ENCODE data around the gene ZNF423.

ZNF423 gene

DNA sequence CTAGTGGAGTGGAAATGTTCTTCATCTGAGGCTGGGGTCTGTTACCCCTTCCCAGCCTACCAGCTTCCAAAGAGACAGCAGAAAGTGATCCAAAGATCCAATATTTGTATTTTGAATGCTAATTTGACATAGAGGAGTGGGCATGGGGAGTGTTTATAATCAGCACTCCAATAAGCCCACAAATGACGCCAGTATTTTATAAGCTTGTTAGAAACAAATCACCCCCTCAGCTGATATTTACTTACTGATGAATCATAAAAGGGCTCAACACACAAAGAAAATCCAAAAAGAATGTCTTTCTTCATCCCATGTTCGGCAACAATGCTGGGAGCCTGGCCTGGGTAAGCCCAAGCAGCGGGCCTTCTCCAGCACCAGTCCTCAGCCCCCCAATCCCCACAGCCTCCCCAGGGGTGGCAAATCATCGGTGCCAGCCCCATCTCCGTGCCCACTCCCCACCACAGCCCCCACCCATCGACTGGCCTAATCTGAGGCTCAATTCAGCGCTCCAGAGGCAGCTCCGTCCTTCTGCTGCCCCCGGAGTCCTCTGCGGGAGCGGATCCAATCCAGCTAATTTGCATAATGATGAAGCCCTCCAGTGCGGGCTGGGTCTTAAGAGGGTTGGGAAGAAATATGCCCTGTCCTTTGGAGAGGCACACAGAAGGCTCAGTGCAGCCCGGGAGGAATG lies 312.8 kb downstream of the ZNF423 start:
- no peak for DNase-seq

DNA sequence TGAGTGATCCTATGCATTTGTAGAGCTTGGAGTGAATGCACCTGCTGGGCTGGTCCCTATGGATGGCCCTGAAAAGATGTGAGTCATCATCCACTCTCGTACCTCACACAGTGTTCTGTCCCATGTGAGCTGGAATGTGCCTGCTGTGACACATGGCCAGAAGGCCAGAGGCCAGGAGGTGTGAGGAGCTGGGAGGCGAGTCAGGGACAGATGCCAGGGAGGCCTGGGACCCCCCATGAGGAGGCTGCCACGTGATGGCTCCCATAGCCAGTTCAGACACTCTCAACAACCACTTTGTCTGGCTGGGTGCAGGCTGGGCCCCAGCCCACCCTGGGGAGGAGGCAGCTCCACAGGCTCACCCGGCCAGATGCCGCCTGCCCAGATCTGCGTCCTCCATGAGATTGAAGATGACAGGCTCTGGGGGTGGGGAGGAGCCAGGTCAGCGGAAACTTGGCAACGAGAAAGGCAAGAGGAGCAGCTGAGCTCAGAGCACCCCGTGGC lies 313.5 kb downstream of the ZNF423 start:
- no peak for DNase-seq

- DNase-seq = no peak
Measured at GRCh38 chr16:49540836-49541235, 315.1 kb downstream of the ZNF423 start.

DNA sequence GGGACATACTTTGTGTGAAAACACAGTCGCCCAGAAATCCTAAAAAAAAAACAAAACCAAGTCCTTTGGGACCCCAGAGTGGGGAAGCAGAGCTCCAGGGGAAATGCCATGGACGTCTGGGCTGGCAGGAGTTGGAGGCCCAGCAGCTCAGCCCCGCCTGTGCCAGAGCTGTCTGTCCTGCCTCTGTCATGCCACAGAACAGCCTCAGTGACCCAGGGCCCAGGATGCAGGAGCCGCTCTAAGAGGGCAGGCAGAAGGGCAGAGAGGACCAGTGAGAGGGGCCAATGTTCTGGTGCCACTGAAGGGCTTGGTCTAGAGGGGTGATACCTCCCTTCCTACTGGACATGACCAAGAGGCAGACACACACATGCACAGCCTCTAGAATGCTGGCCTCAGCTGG lies 316.2 kb downstream of the ZNF423 start:
- no peak for DNase-seq

DNA sequence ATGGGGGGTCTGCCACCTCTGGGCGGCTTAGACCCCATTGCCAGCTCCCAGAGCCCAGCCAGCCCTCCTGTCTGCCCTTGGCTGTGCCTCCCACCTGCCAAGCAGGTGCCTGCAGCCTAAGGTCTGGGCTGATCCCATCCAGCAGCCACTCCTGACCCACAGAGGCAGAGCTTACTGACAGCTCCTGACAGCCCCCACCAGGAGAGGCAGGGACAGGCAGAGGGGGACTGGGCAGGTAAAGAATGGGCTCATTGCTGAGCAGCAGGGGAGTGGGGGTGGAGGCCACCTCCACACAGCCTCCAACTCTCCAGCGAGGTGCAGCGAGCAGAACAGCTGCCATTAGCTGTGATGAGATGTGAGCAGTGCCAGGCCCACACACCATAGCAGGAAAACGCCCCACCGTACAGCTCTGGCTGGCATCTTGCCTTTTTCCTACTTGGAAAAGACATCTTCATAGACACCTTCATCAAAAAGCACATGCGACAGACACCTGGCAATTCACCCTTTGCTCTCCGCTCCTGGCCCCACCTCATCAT lies 317.9 kb downstream of the ZNF423 start:
- DNase-seq = no peak

DNA sequence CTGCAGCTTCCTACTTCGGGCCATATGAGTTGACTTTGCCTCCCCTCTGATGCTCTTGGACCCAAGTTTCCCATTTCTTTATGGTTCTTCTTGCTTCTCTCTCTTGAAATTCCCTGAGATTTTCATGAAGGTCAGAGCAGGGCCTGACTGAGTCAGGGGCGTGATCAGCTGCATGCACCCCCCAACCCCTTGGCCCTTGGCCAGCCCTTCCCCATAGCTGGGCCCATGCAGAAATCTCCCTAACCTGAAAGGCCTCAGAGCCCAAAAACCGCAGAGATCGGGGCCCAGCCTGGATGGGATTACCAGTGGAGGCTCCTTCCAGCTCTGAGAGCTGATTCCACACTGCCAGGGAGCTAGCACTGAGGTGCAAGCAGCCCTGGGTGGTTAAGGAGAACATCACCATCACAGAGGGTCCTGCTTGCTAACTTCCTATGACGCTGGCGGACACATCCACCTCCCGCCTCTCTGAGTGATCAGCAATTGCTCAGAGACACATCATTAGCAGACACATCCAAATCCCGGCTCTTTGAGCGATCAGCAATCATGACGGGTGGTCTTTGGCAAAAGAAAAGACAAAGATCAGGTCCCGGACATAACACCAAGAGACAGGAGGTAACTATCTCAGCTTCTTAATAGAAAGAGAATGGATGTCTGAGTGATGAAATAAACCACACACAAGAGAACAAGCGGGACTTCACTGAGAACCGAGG lies 320.9 kb downstream of the ZNF423 start:
- no peak for DNase-seq

- no peak for DNase-seq
Measured at GRCh38 chr16:49533422-49533821, 322.5 kb downstream of the ZNF423 start.

GRCh38 chr16:49532873-49533272 lies 323.0 kb downstream of the ZNF423 start:
- DNase-seq = no peak

DNA sequence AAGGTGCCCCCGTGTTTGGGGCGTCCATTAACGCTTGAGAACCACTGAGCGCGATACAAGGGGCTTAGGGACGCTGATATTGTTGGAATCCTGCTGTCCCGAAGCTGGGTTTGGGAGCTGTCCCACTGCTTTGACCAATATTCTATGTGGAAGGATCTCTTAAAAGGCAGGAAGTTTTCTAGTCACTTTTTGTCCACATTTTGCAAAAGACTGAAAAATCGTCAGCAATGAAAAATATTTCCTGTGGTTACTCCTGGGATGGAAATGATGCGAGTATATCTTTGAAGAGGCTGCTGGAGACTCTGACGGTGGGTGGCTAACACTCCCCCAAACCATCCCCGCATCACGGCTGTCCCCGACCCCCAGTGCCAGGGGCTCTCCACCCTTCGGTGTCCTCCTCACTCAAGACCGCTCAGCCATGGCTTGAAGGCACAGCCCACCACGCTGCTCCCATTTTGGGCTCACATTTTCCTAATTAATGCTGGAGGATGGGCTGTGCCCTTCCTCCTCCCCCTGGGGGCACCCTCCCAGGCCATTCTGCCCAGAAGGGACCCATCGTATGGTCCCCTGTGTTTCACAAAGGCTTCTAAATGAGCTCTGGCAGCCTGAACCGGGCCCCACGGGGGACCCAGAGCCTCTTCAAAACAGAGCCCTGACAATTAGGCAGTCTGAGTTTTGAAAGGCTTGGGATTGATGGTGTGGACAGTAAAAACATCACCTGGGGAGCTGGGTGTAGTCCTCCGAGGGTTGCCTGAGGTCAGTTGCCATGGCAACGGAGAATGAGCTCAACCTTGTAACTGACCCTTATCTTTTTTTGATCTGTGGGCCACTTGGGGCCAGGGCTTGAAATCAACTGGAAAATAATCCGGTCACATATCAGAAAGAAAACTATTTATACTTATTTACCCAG lies 323.7 kb downstream of the ZNF423 start:
- DNase-seq = no peak

DNA sequence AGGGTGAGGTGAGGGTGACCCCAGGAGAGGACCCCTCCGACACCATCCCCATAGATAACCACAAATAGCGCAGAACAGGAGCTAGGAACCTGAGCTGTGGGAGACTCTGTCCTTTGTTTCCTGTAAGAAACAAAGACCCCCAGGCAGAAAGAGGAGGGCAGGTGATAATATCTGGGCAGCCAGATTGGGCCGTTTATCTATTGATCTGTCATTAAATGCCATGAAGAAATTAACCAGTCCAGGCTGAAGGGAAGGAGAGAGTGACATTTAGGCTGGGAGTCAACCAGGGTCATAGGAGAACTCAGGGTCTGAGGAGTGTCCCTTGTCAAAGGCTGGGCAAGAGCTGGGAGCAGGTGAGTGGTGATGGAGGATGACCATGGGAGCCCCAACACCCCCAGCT lies 324.5 kb downstream of the ZNF423 start:
- DNase-seq = no peak

GRCh38 chr16:49530427-49530970 lies 325.4 kb downstream of the ZNF423 start:
- DNase-seq = no peak

- DNase-seq = no peak
Measured at GRCh38 chr16:49529411-49530045, 326.4 kb downstream of the ZNF423 start.

DNA sequence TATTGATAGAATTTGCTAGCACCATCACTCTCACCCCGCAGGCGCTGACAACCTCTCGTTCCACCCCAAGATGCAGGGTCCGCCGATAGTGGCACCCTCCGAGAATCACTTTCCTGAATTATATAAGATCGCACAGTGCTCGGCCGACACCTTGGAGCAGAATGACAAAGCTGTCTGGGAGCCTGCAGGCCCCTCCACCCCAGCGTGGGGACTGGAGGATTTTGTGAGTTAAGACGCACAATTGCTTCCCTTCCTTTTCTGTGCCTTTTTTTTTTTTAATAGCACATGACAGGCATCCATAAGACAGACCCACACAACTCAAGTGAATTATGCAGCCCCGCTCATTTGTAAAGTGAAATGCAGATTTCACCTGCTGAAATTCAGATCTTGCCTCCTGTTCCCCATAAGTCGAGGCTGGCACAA lies 327.0 kb downstream of the ZNF423 start:
- DNase-seq = no peak

- peak; percentile 18 to 23 for DNase-seq
Measured at GRCh38 chr16:49528060-49528865, 327.6 kb downstream of the ZNF423 start.

- DNase-seq = no peak
Measured at GRCh38 chr16:49527611-49528010, 328.3 kb downstream of the ZNF423 start.

- DNase-seq = no peak
Measured at GRCh38 chr16:49526860-49527365, 329.0 kb downstream of the ZNF423 start.

DNA sequence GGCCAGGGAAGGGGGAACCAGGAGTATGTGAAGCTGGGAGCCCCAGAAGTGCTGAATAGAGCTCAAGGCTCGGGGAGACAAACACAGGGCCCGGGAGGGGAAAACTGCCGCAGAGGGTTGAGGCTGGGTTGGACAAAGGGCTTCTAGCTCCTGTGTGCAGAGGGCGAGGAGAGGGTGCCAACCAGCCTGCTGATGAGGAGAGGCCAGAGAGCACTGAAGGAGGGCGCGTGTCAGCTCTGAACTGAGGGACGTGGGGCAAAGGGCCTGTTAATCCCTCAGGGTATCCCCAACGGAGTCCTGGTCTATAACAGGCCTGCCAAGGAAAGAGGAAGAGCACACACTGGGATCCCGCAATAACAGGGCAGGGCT lies 331.0 kb downstream of the ZNF423 start:
- no peak for DNase-seq

- DNase-seq = no peak
Measured at GRCh38 chr16:49524216-49524946, 331.5 kb downstream of the ZNF423 start.

GRCh38 chr16:49523435-49524159 lies 332.3 kb downstream of the ZNF423 start:
- DNase-seq = no peak

Data from activated CD4-positive, alpha-beta T cell treated with anti-CD3 and anti-CD28 coated beads, Interleukin-2, amount 50 U/mL, for 48 hours (primary cell).